NB4 (cell line): Measurements from ENCODE around the gene HECW1.

Experiments
- DNase-seq: peaks from one replicate; pipeline ENCODE4 v3.0.0; 2010; ENCODE audit warnings: low read depth
- H3K4me3 ChIP-seq: one replicate; pipeline ENCODE4 v1.5.1; 2011; ENCODE audit warnings: mild to moderate bottlenecking, low read depth, low read length, moderate library complexity
- CTCF ChIP-seq: IDR thresholded peaks from one replicate; pipeline ENCODE4 v1.5.1; 2012; ENCODE audit warnings: low read depth, low read length
- MAX ChIP-seq: IDR thresholded peaks from 2 replicates; pipeline ENCODE4 v1.6.1; 2011; ENCODE audit warnings: low read depth, low read length
- MYC ChIP-seq: IDR thresholded peaks from 2 replicates; pipeline ENCODE4 v1.6.1; 2011; ENCODE audit warnings: low read depth, low read length
- POLR2A ChIP-seq: IDR thresholded peaks from 2 replicates; pipeline ENCODE4 v1.6.1; 2011; ENCODE audit warnings: mild to moderate bottlenecking; ENCODE audit not compliant: insufficient read length; ENCODE audit errors: extremely low read depth

Gene HECW1

GRCh38 chr7:43220250-43220649, 107.8 kb downstream of the HECW1 start:
- H3K4me3 ChIP-seq: no peak overlapping the region
- TF ChIP-seq MYC (no peak), MAX (no peak), POLR2A (no peak), CTCF (no peak)
- no peak for DNase-seq

- TF ChIP-seq MAX (no peak), POLR2A (no peak), CTCF (no peak), MYC (no peak)
- no peak overlapping the region for H3K4me3 ChIP-seq
- DNase-seq: no peak
Observed at GRCh38 chr7:43220742-43221141, 108.3 kb downstream of the HECW1 start.

- H3K4me3 ChIP-seq: no peak overlapping the region
- no peak for DNase-seq
- no peak for TF ChIP-seq MYC
- TF ChIP-seq MAX: no peak
- no peak for TF ChIP-seq POLR2A
- TF ChIP-seq CTCF: no peak
Observed at GRCh38 chr7:43229801-43230200, 117.4 kb downstream of the HECW1 start.

GRCh38 chr7:43232366-43232765, 119.9 kb downstream of the HECW1 start:
- H3K4me3 ChIP-seq: no peak overlapping the region
- no peak for DNase-seq
- TF ChIP-seq MAX (no peak), MYC (no peak), CTCF (no peak), POLR2A (no peak)

GRCh38 chr7:43234073-43234472, 121.6 kb downstream of the HECW1 start:
- TF ChIP-seq CTCF: no peak
- TF ChIP-seq POLR2A: no peak
- TF ChIP-seq MYC: no peak
- no peak for TF ChIP-seq MAX
- DNase-seq: no peak
- no peak overlapping the region for H3K4me3 ChIP-seq

GRCh38 chr7:43234968-43235367, 122.5 kb downstream of the HECW1 start:
- H3K4me3 ChIP-seq: no peak overlapping the region
- DNase-seq: no peak
- TF ChIP-seq CTCF (no peak), MYC (no peak)
